NCI-H526 treated with DMSO at 0.1 percent for 48 hours (cell line): ENCODE results near the gene PTPRN2.
A peak's percentile ranks its signal among the peaks of the same experiment; 100 is the strongest.

Source experiments
- DNase-seq: peaks from one replicate; lab custom pipeline; 2025; lab: John Stamatoyannopoulos, UW

PTPRN2 gene

GRCh38 chr7:157618823-157619606, 968.6 kb downstream of the PTPRN2 start:
- no peak for DNase-seq

- DNase-seq, result no peak
Measured at GRCh38 chr7:157618091-157618726, 969.4 kb downstream of the PTPRN2 start.

- no peak for DNase-seq
Measured at GRCh38 chr7:157617401-157617800, 970.2 kb downstream of the PTPRN2 start.

GRCh38 chr7:157616931-157617330, 970.7 kb downstream of the PTPRN2 start:
- DNase-seq, result no peak

GRCh38 chr7:157616426-157616825, 971.2 kb downstream of the PTPRN2 start:
- DNase-seq, result no peak

GRCh38 chr7:157615852-157616251, 971.8 kb downstream of the PTPRN2 start:
- DNase-seq, result no peak

GRCh38 chr7:157615101-157615817, 972.4 kb downstream of the PTPRN2 start:
- no peak for DNase-seq

GRCh38 chr7:157614457-157615020, 973.1 kb downstream of the PTPRN2 start:
- DNase-seq, result no peak

GRCh38 chr7:157613575-157614322, 973.9 kb downstream of the PTPRN2 start:
- no peak for DNase-seq

GRCh38 chr7:157612664-157613561, 974.7 kb downstream of the PTPRN2 start:
- peak; percentile 27 for DNase-seq

GRCh38 chr7:157612009-157612663, 975.5 kb downstream of the PTPRN2 start:
- no peak for DNase-seq

- DNase-seq, result no peak
Measured at GRCh38 chr7:157611341-157611740, 976.3 kb downstream of the PTPRN2 start.

GRCh38 chr7:157610671-157611295, 976.8 kb downstream of the PTPRN2 start:
- DNase-seq, result no peak

GRCh38 chr7:157609932-157610640, 977.5 kb downstream of the PTPRN2 start:
- no peak for DNase-seq

GRCh38 chr7:157609516-157609915, 978.1 kb downstream of the PTPRN2 start:
- DNase-seq, result no peak

- DNase-seq, result no peak
Measured at GRCh38 chr7:157607218-157607617, 980.4 kb downstream of the PTPRN2 start.

GRCh38 chr7:157606140-157606539, 981.5 kb downstream of the PTPRN2 start:
- DNase-seq, result no peak

- no peak for DNase-seq
Measured at GRCh38 chr7:157605638-157606037, 982.0 kb downstream of the PTPRN2 start.
